ENCODE measurements around the gene CEP89. TPM values are rescaled to one million over a fixed set of nuclear protein-coding genes. Genes with fewer than 3 reads are reported as not detected.
"Not testable (repeated sequence)": the region's sequence is repeated elsewhere in the genome, so short reads cannot be mapped to it uniquely, and the experiment has no call there.

Gene CEP89
- total RNA-seq, 1 experiment from 2014 or later: 3.2 TPM

GRCh38 chr19:32886241-32886640 is 85.5 kb downstream of the CEP89 start:
- Histone ChIP-seq H3K4me1 (ENCODE audit: low read length) (no peaks in the 10 kb centered on the region), H2AFZ (ENCODE audit: low read length) (no peak overlapping the region), H3K27ac (ENCODE audit: low read length) (no peak overlapping the region), H3K9ac (ENCODE audit: low read length) (no peak overlapping the region), H3K79me2 (ENCODE audit: low read length) (no peaks in the 10 kb centered on the region), H3K4me3 (ENCODE audit: low read length) (no peak overlapping the region), H4K20me1 (ENCODE audit: insufficient read depth, low read depth, low read length) (no peaks in the 10 kb centered on the region), H3K9me3 (ENCODE audit: low read length) (peaks cover 4% of the 10 kb centered on the region; the same call in 1 of the 2 replicates), H3K36me3 (ENCODE audit: insufficient read depth, low read length) (no peaks in the 10 kb centered on the region), H3K9me2 (replicated peaks; ENCODE audit: insufficient read depth, low read length) (no peaks in the 10 kb centered on the region), H3K27me3 (ENCODE audit: low read length) (no peaks in the 10 kb centered on the region), H3K4me2 (ENCODE audit: low read depth, low read length, poor library complexity, severe bottlenecking) (no peak overlapping the region)
- DNase-seq: no peak

GRCh38 chr19:32885255-32885654 is 86.5 kb downstream of the CEP89 start:
- H3K36me3 ChIP-seq (ENCODE audit: insufficient read depth, low read length); H3K9me3 ChIP-seq (ENCODE audit: low read length); H3K27ac ChIP-seq (ENCODE audit: low read length): not testable (repeated sequence)

GRCh38 chr19:32881766-32882165 is 90.0 kb downstream of the CEP89 start:
- Histone ChIP-seq H2AFZ (ENCODE audit: low read length) (no peak overlapping the region), H3K4me1 (ENCODE audit: low read length) (no peaks in the 10 kb centered on the region), H3K9me2 (replicated peaks; ENCODE audit: insufficient read depth, low read length) (no peaks in the 10 kb centered on the region), H4K20me1 (ENCODE audit: insufficient read depth, low read depth, low read length) (no peaks in the 10 kb centered on the region), H3K79me2 (ENCODE audit: low read length) (no peaks in the 10 kb centered on the region), H3K9ac (ENCODE audit: low read length) (no peak overlapping the region), H3K4me3 (ENCODE audit: low read length) (no peak overlapping the region), H3K9me3 (ENCODE audit: low read length) (no peaks in the 10 kb centered on the region), H3K27ac (ENCODE audit: low read length) (no peak overlapping the region), H3K36me3 (ENCODE audit: insufficient read depth, low read length) (no peaks in the 10 kb centered on the region), H3K4me2 (ENCODE audit: low read depth, low read length, poor library complexity, severe bottlenecking) (no peak overlapping the region), H3K27me3 (ENCODE audit: low read length) (no peaks in the 10 kb centered on the region)
- DNase-seq: no peak

More at GRCh38 chr19:32885255-32885654, 86.5 kb downstream of the CEP89 start:
- not testable (repeated sequence) for H3K27me3 ChIP-seq (ENCODE audit: low read length); H3K79me2 ChIP-seq (ENCODE audit: low read length); H3K4me2 ChIP-seq (ENCODE audit: low read depth, low read length, poor library complexity, severe bottlenecking); H2AFZ ChIP-seq (ENCODE audit: low read length); H3K9ac ChIP-seq (ENCODE audit: low read length); H3K4me1 ChIP-seq (ENCODE audit: low read length); H3K9me2 ChIP-seq (replicated peaks; ENCODE audit: insufficient read depth, low read length); H3K4me3 ChIP-seq (ENCODE audit: low read length); H4K20me1 ChIP-seq (ENCODE audit: insufficient read depth, low read depth, low read length); DNase-seq

GRCh38 chr19:32880622-32881021 is 91.1 kb downstream of the CEP89 start:
- Histone ChIP-seq H3K9ac (ENCODE audit: low read length) (no peak overlapping the region), H2AFZ (ENCODE audit: low read length) (no peak overlapping the region), H3K36me3 (ENCODE audit: insufficient read depth, low read length) (no peaks in the 10 kb centered on the region), H3K4me3 (ENCODE audit: low read length) (no peak overlapping the region), H3K27me3 (ENCODE audit: low read length) (no peaks in the 10 kb centered on the region), H3K9me2 (replicated peaks; ENCODE audit: insufficient read depth, low read length) (no peaks in the 10 kb centered on the region), H3K27ac (ENCODE audit: low read length) (no peak overlapping the region), H4K20me1 (ENCODE audit: insufficient read depth, low read depth, low read length) (no peaks in the 10 kb centered on the region), H3K4me1 (ENCODE audit: low read length) (no peaks in the 10 kb centered on the region), H3K9me3 (ENCODE audit: low read length) (no peaks in the 10 kb centered on the region), H3K79me2 (ENCODE audit: low read length) (no peaks in the 10 kb centered on the region), H3K4me2 (ENCODE audit: low read depth, low read length, poor library complexity, severe bottlenecking) (no peak overlapping the region)
- no peak for DNase-seq

GRCh38 chr19:32879741-32880140 is 92.0 kb downstream of the CEP89 start:
- no peaks in the 10 kb centered on the region for H3K4me1 ChIP-seq (ENCODE audit: low read length)
- no peak overlapping the region for H3K9ac ChIP-seq (ENCODE audit: low read length)
- no peaks in the 10 kb centered on the region for H3K9me2 ChIP-seq (replicated peaks; ENCODE audit: insufficient read depth, low read length)
- H3K36me3 ChIP-seq (ENCODE audit: insufficient read depth, low read length): no peaks in the 10 kb centered on the region
- H3K4me3 ChIP-seq (ENCODE audit: low read length): no peak overlapping the region
- H3K27ac ChIP-seq (ENCODE audit: low read length): no peak overlapping the region
- no peak overlapping the region for H2AFZ ChIP-seq (ENCODE audit: low read length)
- no peaks in the 10 kb centered on the region for H4K20me1 ChIP-seq (ENCODE audit: insufficient read depth, low read depth, low read length)
- H3K79me2 ChIP-seq (ENCODE audit: low read length): no peaks in the 10 kb centered on the region
- no peak overlapping the region for H3K4me2 ChIP-seq (ENCODE audit: low read depth, low read length, poor library complexity, severe bottlenecking)
- no peak for DNase-seq
- no peaks in the 10 kb centered on the region for H3K9me3 ChIP-seq (ENCODE audit: low read length)
- no peaks in the 10 kb centered on the region for H3K27me3 ChIP-seq (ENCODE audit: low read length)

- Histone ChIP-seq H2AFZ (ENCODE audit: low read length) (no peak overlapping the region), H3K79me2 (ENCODE audit: low read length) (no peaks in the 10 kb centered on the region), H3K27ac (ENCODE audit: low read length) (no peak overlapping the region), H3K9me3 (ENCODE audit: low read length) (no peaks in the 10 kb centered on the region), H3K9ac (ENCODE audit: low read length) (no peak overlapping the region), H3K9me2 (replicated peaks; ENCODE audit: insufficient read depth, low read length) (no peaks in the 10 kb centered on the region), H3K36me3 (ENCODE audit: insufficient read depth, low read length) (no peaks in the 10 kb centered on the region), H3K4me2 (ENCODE audit: low read depth, low read length, poor library complexity, severe bottlenecking) (no peak overlapping the region), H3K27me3 (ENCODE audit: low read length) (no peaks in the 10 kb centered on the region), H3K4me1 (ENCODE audit: low read length) (no peaks in the 10 kb centered on the region), H4K20me1 (ENCODE audit: insufficient read depth, low read depth, low read length) (no peaks in the 10 kb centered on the region), H3K4me3 (ENCODE audit: low read length) (no peak overlapping the region)
- no peak for DNase-seq
Observed at GRCh38 chr19:32878988-32879387, 92.8 kb downstream of the CEP89 start.

GRCh38 chr19:32877977-32878745 is 93.6 kb downstream of the CEP89 start:
- Histone ChIP-seq H3K79me2 (ENCODE audit: low read length) (no peaks in the 10 kb centered on the region), H3K4me1 (ENCODE audit: low read length) (no peaks in the 10 kb centered on the region), H2AFZ (ENCODE audit: low read length) (no peak overlapping the region), H3K4me2 (ENCODE audit: low read depth, low read length, poor library complexity, severe bottlenecking) (no peak overlapping the region), H3K27me3 (ENCODE audit: low read length) (no peaks in the 10 kb centered on the region), H3K9me3 (ENCODE audit: low read length) (no peaks in the 10 kb centered on the region), H3K4me3 (ENCODE audit: low read length) (no peak overlapping the region), H3K9ac (ENCODE audit: low read length) (no peak overlapping the region), H4K20me1 (ENCODE audit: insufficient read depth, low read depth, low read length) (no peaks in the 10 kb centered on the region), H3K27ac (ENCODE audit: low read length) (no peak overlapping the region), H3K9me2 (replicated peaks; ENCODE audit: insufficient read depth, low read length) (no peaks in the 10 kb centered on the region), H3K36me3 (ENCODE audit: insufficient read depth, low read length) (no peaks in the 10 kb centered on the region)
- DNase-seq: no peak

GRCh38 chr19:32877323-32877912 is 94.3 kb downstream of the CEP89 start:
- H3K36me3 ChIP-seq (ENCODE audit: insufficient read depth, low read length): no peaks in the 10 kb centered on the region
- H2AFZ ChIP-seq (ENCODE audit: low read length): no peak overlapping the region
- H3K4me3 ChIP-seq (ENCODE audit: low read length): no peak overlapping the region
- H3K9me2 ChIP-seq (replicated peaks; ENCODE audit: insufficient read depth, low read length): no peaks in the 10 kb centered on the region
- no peaks in the 10 kb centered on the region for H3K4me1 ChIP-seq (ENCODE audit: low read length)
- H3K27ac ChIP-seq (ENCODE audit: low read length): no peak overlapping the region
- H3K79me2 ChIP-seq (ENCODE audit: low read length): no peaks in the 10 kb centered on the region
- H3K4me2 ChIP-seq (ENCODE audit: low read depth, low read length, poor library complexity, severe bottlenecking): no peak overlapping the region
- DNase-seq: no peak
- no peaks in the 10 kb centered on the region for H3K27me3 ChIP-seq (ENCODE audit: low read length)
- no peaks in the 10 kb centered on the region for H4K20me1 ChIP-seq (ENCODE audit: insufficient read depth, low read depth, low read length)
- no peaks in the 10 kb centered on the region for H3K9me3 ChIP-seq (ENCODE audit: low read length)
- no peak overlapping the region for H3K9ac ChIP-seq (ENCODE audit: low read length)

Data from Karpas-422 (cell line).